SK-N-SH (cell line): ENCODE results near the gene NCAPH2. TPM values are rescaled to one million over a fixed set of nuclear protein-coding genes. Genes with fewer than 3 reads are reported as not detected.

Experiments used
- CTCF ChIA-PET: fragments of 300-600, 350-600 bp; formaldehyde crosslinking; extraction: SDS; loops from one replicate; lab custom pipeline; 2021; lab: Yijun Ruan, JAX
- POLR2A ChIA-PET: fragments of 350-600 bp; sonication (Branson Sonifier 250); formaldehyde crosslinking; extraction: SDS; loops from one replicate; lab custom pipeline; 2020; ENCODE audit warnings: antibody characterized with exemption, inconsistent platforms; lab: Yijun Ruan, JAX
- DNase-seq: peaks from one replicate; pipeline ENCODE4 v3.0.0; 2012
- H2AFZ ChIP-seq: fragments of 200-600 bp; sonication (generic); 2 replicates; pipeline ENCODE4 v1.8.1; 2016; ENCODE audit warnings: antibody characterized with exemption, mild to moderate bottlenecking, low read depth
- H3F3A ChIP-seq: fragments of 200-600 bp; sonication (generic); replicated peaks from 2 replicates; pipeline ENCODE3; 2016; ENCODE audit warnings: antibody characterized with exemption, mild to moderate bottlenecking; ENCODE audit not compliant: insufficient read depth
- H3K27ac ChIP-seq, 2 experiments: fragments of 200-500 bp in 1 of 2; fragments of 200-600 bp in 1 of 2; sonication (Bioruptor generic) in 1 of 2; sonication (generic), shearing (Covaris generic) in 1 of 2; 2 replicates each; pipeline versions ENCODE4 v1.5.1 to v1.6.1; 2014 to 2016; ENCODE audit warnings: low read depth in 2 of 2, inconsistent platforms in 1 of 2, low read length in 1 of 2, mild to moderate bottlenecking in 1 of 2, mixed read lengths in 1 of 2
- H3K27me3 ChIP-seq: fragments of 200-600 bp; sonication (generic), shearing (Covaris generic); 2 replicates; pipeline ENCODE4 v1.6.1; 2016; ENCODE audit warnings: mixed run types; ENCODE audit not compliant: insufficient read depth
- H3K36me3 ChIP-seq, 2 experiments: fragments of 200-500 bp in 1 of 2; fragments of 200-600 bp in 1 of 2; sonication (Bioruptor generic) in 1 of 2; sonication (generic) in 1 of 2; replicated peaks in 1 of 2; 2 replicates each; pipeline versions ENCODE3 to v1.5.1; 2014 to 2016; ENCODE audit warnings: low read length in 1 of 2, mild to moderate bottlenecking in 1 of 2; ENCODE audit not compliant: insufficient read depth in 2 of 2, control insufficient read depth in 1 of 2
- H3K4me1 ChIP-seq, 2 experiments: fragments of 200-500 bp in 1 of 2; fragments of 200-600 bp in 1 of 2; sonication (Bioruptor generic) in 1 of 2; sonication (generic), shearing (Covaris generic) in 1 of 2; 2 replicates each; pipeline versions ENCODE4 v1.5.1 to v1.6.1; 2014 to 2016; ENCODE audit warnings: low read depth in 1 of 2, low read length in 1 of 2, mixed run types in 1 of 2; ENCODE audit not compliant: insufficient read depth in 2 of 2, control insufficient read depth in 1 of 2
- H3K4me2 ChIP-seq: fragments of 200-600 bp; sonication (generic), shearing (Covaris generic); 2 replicates; pipeline ENCODE4 v1.6.1; 2017; ENCODE audit warnings: mixed run types
- H3K4me3 ChIP-seq, 2 experiments: fragments of 200-500 bp in 1 of 2; fragments of 200-600 bp in 1 of 2; sonication (Bioruptor generic) in 1 of 2; sonication (generic), shearing (Covaris generic) in 1 of 2; 2 replicates each; pipeline versions ENCODE4 v1.5.1 to v1.8.1; 2014 to 2016; ENCODE audit warnings: low read depth in 2 of 2, inconsistent platforms in 1 of 2, low read length in 1 of 2, mild to moderate bottlenecking in 1 of 2, mixed read lengths in 1 of 2, moderate library complexity in 1 of 2
- H3K79me2 ChIP-seq: fragments of 200-600 bp; sonication (generic); 2 replicates; pipeline ENCODE4 v1.8.1; 2017; ENCODE audit warnings: mild to moderate bottlenecking; ENCODE audit not compliant: insufficient read depth
- H3K9ac ChIP-seq: fragments of 200-600 bp; sonication (generic); 2 replicates; pipeline ENCODE4 v1.6.1; 2017; ENCODE audit warnings: mixed run types
- H3K9me2 ChIP-seq: fragments of 200-600 bp; sonication (generic); 2 replicates; pipeline ENCODE4 v1.6.1; 2017; ENCODE audit warnings: mixed run types
- H3K9me3 ChIP-seq: fragments of 200-600 bp; sonication (generic); 2 replicates; pipeline ENCODE4 v1.6.1; 2017; ENCODE audit warnings: mixed run types, mild to moderate bottlenecking, moderate library complexity
- H4K20me1 ChIP-seq: fragments of 200-600 bp; sonication (generic); 2 replicates; pipeline ENCODE4 v1.6.1; 2017; ENCODE audit warnings: mild to moderate bottlenecking, mixed run types; ENCODE audit not compliant: insufficient read depth
- CHD2 ChIP-seq: fragments of 150-350 bp; IDR thresholded peaks from 2 replicates; pipeline ENCODE4 v1.6.1; 2018; ENCODE audit warnings: low read length; ENCODE audit not compliant: partially characterized antibody
- CTCF ChIP-seq: fragments of 200-600 bp; sonication (generic); IDR thresholded peaks from 2 replicates; pipeline ENCODE4 v1.6.1; 2017; ENCODE audit warnings: antibody characterized with exemption, mild to moderate bottlenecking, moderate library complexity
- EP300 ChIP-seq, 2 experiments: IDR thresholded peaks; 2 replicates each; pipeline versions ENCODE4 v1.4.0 to v1.6.1; 2012; ENCODE audit warnings: borderline replicate concordance in 1 of 2, low read depth in 1 of 2, low read length in 1 of 2
- FOSL2 ChIP-seq: IDR thresholded peaks from 2 replicates; pipeline ENCODE4 v1.4.0; 2012; ENCODE audit warnings: low read depth, mild to moderate bottlenecking, moderate library complexity, borderline replicate concordance
- FOXJ3 ChIP-seq: sonication (generic); formaldehyde crosslinking; IDR thresholded peaks from 2 replicates; pipeline ENCODE4 v1.5.1; 2020; ENCODE audit warnings: mild to moderate bottlenecking, missing genetic modification reagents
- GATA2 ChIP-seq: sonication (generic); formaldehyde crosslinking; IDR thresholded peaks from 2 replicates; pipeline ENCODE4 v1.5.0; 2020; ENCODE audit warnings: mild to moderate bottlenecking, missing genetic modification reagents
- IRF3 ChIP-seq: fragments of 150-350 bp; IDR thresholded peaks from 2 replicates; pipeline ENCODE4 v1.6.1; 2016; ENCODE audit warnings: mild to moderate bottlenecking, low read depth, low read length
- MAX ChIP-seq: IDR thresholded peaks from 2 replicates; pipeline ENCODE4 v1.4.0; 2012; ENCODE audit warnings: low read depth
- MEF2A ChIP-seq: IDR thresholded peaks from 2 replicates; pipeline ENCODE4 v1.4.0; 2012; ENCODE audit warnings: low read depth, borderline replicate concordance
- MXI1 ChIP-seq: IDR thresholded peaks from 2 replicates; pipeline ENCODE4 v1.6.1; 2012; ENCODE audit warnings: mild to moderate bottlenecking, low read depth, low read length, improper control_type of control experiment
- NFIC ChIP-seq: IDR thresholded peaks from 2 replicates; pipeline ENCODE4 v1.4.0; 2012; ENCODE audit warnings: borderline replicate concordance
- POLR2AphosphoS5 ChIP-seq: IDR thresholded peaks from 2 replicates; pipeline ENCODE4 v1.6.1; 2012; ENCODE audit warnings: low read depth, low read length
- RFX5 ChIP-seq: IDR thresholded peaks from 2 replicates; pipeline ENCODE4 v1.6.1; 2012; ENCODE audit warnings: mild to moderate bottlenecking, improper control_type of control experiment, low read length
- RXRA ChIP-seq: IDR thresholded peaks from 2 replicates; pipeline ENCODE4 v1.4.0; 2012; ENCODE audit warnings: low read depth, mild to moderate bottlenecking, borderline replicate concordance
- SMC3 ChIP-seq: IDR thresholded peaks from 2 replicates; pipeline ENCODE4 v1.6.1; 2012; ENCODE audit warnings: low read depth, low read length, improper control_type of control experiment
- TAF1 ChIP-seq: IDR thresholded peaks from 2 replicates; pipeline ENCODE4 v1.6.1; 2012; ENCODE audit warnings: low read depth, mild to moderate bottlenecking, low read length, moderate library complexity, borderline replicate concordance
- USF2 ChIP-seq: fragments of 150-350 bp; IDR thresholded peaks from 2 replicates; pipeline ENCODE4 v1.6.1; 2017; ENCODE audit warnings: antibody characterized with exemption, low read length, low read depth, borderline replicate concordance
- YY1 ChIP-seq: IDR thresholded peaks from 2 replicates; pipeline ENCODE4 v1.4.0; 2012; ENCODE audit warnings: low read depth, mild to moderate bottlenecking
- WGBS: methylation state at CpG from one replicate; pipeline ENCODE4 v1.1.6; 2017; ENCODE audit warnings: low lambda C conversion rate; 5-methylcytosine and 5-hydroxymethylcytosine counted together
- polyA plus RNA-seq, 3 experiments: library from polyadenylated mRNA; depleted of rRNA; stranded (reverse); fragments of >200 nt; gene quantifications; 2 replicates each; pipeline ENCODE4 v1.2.3, GENCODE V29; 2012

NCAPH2 gene
- polyA plus RNA-seq, 1 of the 3 experiments (the other 2 are of a cell fraction) = 22.4 TPM

GRCh38 chr22:50528682-50529415, 20.8 kb downstream of the NCAPH2 start (continued):
- no peak for TF ChIP-seq MAX
- no peak for TF ChIP-seq RXRA
- no peak for TF ChIP-seq GATA2
- no peak for TF ChIP-seq FOSL2
- TF ChIP-seq IRF3 = no peak
- no peak for TF ChIP-seq USF2
- TF ChIP-seq CHD2 = no peak
- no peak for TF ChIP-seq YY1
- no peak for TF ChIP-seq MEF2A

GRCh38 chr22:50529416-50529896, 21.4 kb downstream of the NCAPH2 start:
- no peak for DNase-seq
- Histone ChIP-seq H3K9me3 (no peaks in the 10 kb centered on the region), H3K36me3 (no peaks in the 10 kb centered on the region), H3K4me2 (no peak overlapping the region), H4K20me1 (peaks cover under 1% of the 10 kb centered on the region; the same call in 1 of the 2 replicates), H3K27ac (no peak overlapping the region), H3K27me3 (no peaks in the 10 kb centered on the region), H3K4me3 (no peak overlapping the region), H3F3A (peaks cover 19% of the 10 kb centered on the region), H3K79me2 (peaks cover 1% of the 10 kb centered on the region), H3K9ac (no peak overlapping the region), H2AFZ (no peak overlapping the region), H3K4me1 (peaks cover 1 to 25% of the 10 kb centered on the region in 2 experiments; a peak in 1 of 4 replicates), H3K9me2 (no peaks in the 10 kb centered on the region)
- WGBS = 98% methylated on average over 12 of the region's 50 CpGs
- TF ChIP-seq TAF1 (no peak), FOXJ3 (CRISPR knock-in tag) (no peak), RXRA (no peak), SMC3 (no peak), CTCF (no peak), MXI1 (no peak), EP300 (IDR thresholded peaks at IDR 0.05; ENCODE audit: borderline replicate concordance in 1 of 2, low read depth in 1 of 2, low read length in 1 of 2) (no peak), IRF3 (no peak), MEF2A (no peak), RFX5 (no peak), NFIC (no peak), POLR2AphosphoS5 (no peak), GATA2 (no peak), CHD2 (no peak), YY1 (no peak)
- ChIA-PET CTCF (interaction anchor here (0.6 to 2.4 kb wide), 2 partner anchors 33 to 234 kb away, joined by 3 to 13 read pairs; partner anchors contain the start of gene SYCE3), POLR2A (no interaction called here)
